ENCODE measurements around the gene GARS1. TPM values are rescaled to one million over a fixed set of nuclear protein-coding genes. Genes with fewer than 3 reads are reported as not detected.

The GARS1 gene
- total RNA-seq, 1 donor from 2014 or later, result 214 TPM

DNA sequence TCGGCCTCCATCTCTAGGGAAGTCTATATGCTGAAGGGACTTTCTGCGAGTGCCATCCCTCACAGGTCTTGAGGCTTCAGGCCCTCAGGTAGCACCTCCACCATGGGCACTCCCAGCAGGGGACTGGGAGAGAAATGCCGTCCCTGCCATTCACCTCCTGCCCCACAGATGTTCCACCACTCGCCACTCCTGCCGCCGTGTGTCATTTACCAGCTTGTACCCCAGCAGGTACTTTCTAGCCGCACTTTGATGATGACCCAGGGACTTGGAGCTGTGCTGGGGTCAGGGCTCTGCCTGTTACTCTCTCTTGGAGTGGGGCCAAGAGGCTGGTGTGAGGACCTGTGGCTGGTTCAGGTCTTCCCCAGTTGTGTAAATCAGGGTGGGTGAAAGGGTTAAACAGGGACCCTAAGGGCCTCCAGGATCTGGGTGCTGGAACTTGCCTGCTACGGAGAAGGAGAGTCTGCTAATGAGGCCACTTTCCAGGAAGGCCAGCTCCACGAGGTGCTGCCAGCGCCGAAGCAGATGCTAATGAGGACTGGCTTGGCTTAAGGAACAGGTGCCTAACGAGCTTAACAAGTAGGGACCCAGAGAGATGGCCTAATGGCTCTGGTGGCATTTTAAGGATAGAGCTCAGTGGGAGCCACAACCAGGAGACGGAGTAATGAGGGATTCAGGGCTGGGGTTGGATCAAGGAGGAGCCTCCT, 55.2 kb downstream of the GARS1 start:
- Mint-ChIP-seq H3K4me3 (no peak overlapping the region), H3K4me1 (no peaks in the 10 kb centered on the region), H3K9me3 (no peaks in the 10 kb centered on the region), H3K27me3 (no peaks in the 10 kb centered on the region), H3K27ac (no peak overlapping the region), H3K36me3 (ENCODE audit: low read depth) (peaks cover 13% of the 10 kb centered on the region)
- intact Hi-C loops (cut with micrococcal nuclease), result no loop called here
- TF ChIP-seq, protein P1, sequence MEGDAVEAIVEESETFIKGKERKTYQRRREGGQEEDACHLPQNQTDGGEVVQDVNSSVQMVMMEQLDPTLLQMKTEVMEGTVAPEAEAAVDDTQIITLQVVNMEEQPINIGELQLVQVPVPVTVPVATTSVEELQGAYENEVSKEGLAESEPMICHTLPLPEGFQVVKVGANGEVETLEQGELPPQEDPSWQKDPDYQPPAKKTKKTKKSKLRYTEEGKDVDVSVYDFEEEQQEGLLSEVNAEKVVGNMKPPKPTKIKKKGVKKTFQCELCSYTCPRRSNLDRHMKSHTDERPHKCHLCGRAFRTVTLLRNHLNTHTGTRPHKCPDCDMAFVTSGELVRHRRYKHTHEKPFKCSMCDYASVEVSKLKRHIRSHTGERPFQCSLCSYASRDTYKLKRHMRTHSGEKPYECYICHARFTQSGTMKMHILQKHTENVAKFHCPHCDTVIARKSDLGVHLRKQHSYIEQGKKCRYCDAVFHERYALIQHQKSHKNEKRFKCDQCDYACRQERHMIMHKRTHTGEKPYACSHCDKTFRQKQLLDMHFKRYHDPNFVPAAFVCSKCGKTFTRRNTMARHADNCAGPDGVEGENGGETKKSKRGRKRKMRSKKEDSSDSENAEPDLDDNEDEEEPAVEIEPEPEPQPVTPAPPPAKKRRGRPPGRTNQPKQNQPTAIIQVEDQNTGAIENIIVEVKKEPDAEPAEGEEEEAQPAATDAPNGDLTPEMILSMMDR (IDR thresholded peaks at IDR 0.05), result no peak
- no peak for DNase-seq
- CTCF ChIA-PET, result interaction anchor here (1.2 kb wide), 1 partner anchor 14 kb away, joined by 3 read pairs; no protein-coding TSS in a partner anchor
- POLR2A ChIA-PET, result no interaction called here
- no peak for ATAC-seq (ENCODE audit: low read depth)

- ChIA-PET CTCF (interaction anchor here (1.2 kb wide), 1 partner anchor 14 kb away, joined by 3 read pairs; no protein-coding TSS in a partner anchor), POLR2A (no interaction called here)
- Mint-ChIP-seq H3K9me3 (no peaks in the 10 kb centered on the region), H3K36me3 (ENCODE audit: low read depth) (peaks cover 8% of the 10 kb centered on the region), H3K27ac (no peak overlapping the region), H3K27me3 (no peaks in the 10 kb centered on the region), H3K4me1 (no peaks in the 10 kb centered on the region), H3K4me3 (no peak overlapping the region)
- intact Hi-C loops (cut with micrococcal nuclease), result no loop called here
- DNase-seq, result no peak
- TF ChIP-seq, protein P1 (IDR thresholded peaks at IDR 0.05), result no peak
- no peak for ATAC-seq (ENCODE audit: low read depth)
Observed at GRCh38 chr7:30650421-30650808, 55.7 kb downstream of the GARS1 start.

DNA sequence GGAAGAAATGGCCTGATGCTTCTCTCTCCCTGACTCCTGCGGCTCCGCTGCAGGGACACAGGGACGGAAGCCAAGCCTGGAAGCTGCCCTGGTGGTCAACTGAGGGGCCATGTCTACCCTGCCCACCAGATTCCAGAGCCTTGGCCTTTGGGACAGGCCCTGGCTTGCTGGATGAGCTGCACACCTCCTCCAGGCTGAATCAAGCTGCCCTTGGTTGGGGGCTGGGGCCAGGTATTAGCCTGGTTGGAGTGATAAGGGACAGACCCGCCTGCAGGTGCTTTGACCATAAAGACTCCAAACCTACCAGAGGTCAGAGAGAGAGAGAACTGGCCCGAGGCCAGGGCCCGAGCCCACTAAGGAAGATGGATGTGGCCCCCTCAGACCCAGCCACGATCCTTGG, 57.5 kb downstream of the GARS1 start:
- CTCF ChIA-PET, result no interaction called here
- no peak overlapping the region for H3K27ac Mint-ChIP-seq

GRCh38 chr7:30652698-30653641, 58.3 kb downstream of the GARS1 start:
- intact Hi-C loops (cut with micrococcal nuclease), result no loop called here
- TF ChIP-seq, protein P1 (IDR thresholded peaks at IDR 0.05), result no peak
- no peak overlapping the region for H3K4me3 Mint-ChIP-seq
- H3K27ac Mint-ChIP-seq, result no peak overlapping the region
- ATAC-seq (ENCODE audit: low read depth) (no peak), DNase-seq (no peak)
- ChIA-PET POLR2A (no interaction called here), CTCF (no interaction called here)
- no peaks in the 10 kb centered on the region for H3K27me3 Mint-ChIP-seq
- no peaks in the 10 kb centered on the region for H3K9me3 Mint-ChIP-seq
- H3K36me3 Mint-ChIP-seq (ENCODE audit: low read depth), result no peaks in the 10 kb centered on the region
- no peaks in the 10 kb centered on the region for H3K4me1 Mint-ChIP-seq

More for the DNA sequence above, 57.5 kb downstream of the GARS1 start:
- TF ChIP-seq, protein P1 (IDR thresholded peaks at IDR 0.05), result no peak
- Mint-ChIP-seq H3K4me3 (no peak overlapping the region), H3K36me3 (ENCODE audit: low read depth) (no peaks in the 10 kb centered on the region), H3K27me3 (no peaks in the 10 kb centered on the region), H3K9me3 (no peaks in the 10 kb centered on the region), H3K4me1 (no peaks in the 10 kb centered on the region)
- POLR2A ChIA-PET, result no interaction called here
- ATAC-seq (ENCODE audit: low read depth) (no peak), DNase-seq (no peak)
- intact Hi-C loops (cut with micrococcal nuclease), result no loop called here

Data from activated B cell treated with CpG ODN at 0.5 μM for 24 hours (primary cell).